Measurements from ENCODE around the gene PCDHGC5. TPM values are rescaled to one million over a fixed set of nuclear protein-coding genes. Genes with fewer than 3 reads are reported as not detected.

PCDHGC5 gene
- total and polyA plus RNA-seq, 11 donors: 0.72 to 5.4 (median 3.0) TPM

DNA sequence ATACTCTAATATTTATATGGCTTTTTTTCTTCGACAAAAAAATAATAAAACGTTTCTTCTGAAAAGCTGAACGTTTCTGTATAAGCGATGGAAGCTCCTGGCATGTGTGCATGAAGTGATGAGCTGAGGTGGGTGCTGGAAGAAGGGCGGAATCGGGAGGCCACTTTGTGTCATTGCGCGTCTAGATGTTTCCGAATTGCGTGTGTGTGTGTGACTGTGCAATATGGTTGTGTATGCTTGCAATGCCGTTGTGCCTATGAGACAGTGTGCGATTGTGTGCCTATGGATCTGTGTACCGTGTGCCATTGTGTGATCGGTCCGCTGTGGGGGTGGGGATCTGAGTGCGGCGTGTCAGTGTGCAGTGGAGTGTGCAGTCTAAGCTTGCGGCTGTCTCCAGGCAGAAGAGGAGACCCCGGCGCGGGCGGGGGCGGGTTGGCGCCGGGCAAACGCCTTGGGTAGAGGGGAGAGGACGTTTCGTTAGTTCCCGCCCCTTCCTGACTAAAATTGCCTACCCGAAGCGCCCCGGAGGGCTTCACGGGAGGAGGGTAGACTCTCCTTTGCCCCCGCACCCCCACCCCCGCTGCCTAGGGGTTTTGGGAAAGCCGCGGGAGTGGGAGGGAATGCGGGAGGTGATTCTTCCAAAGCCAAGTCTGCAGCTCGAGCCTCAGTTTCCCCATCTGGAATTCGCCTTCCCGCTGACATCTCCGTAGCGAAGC lies 24.2 kb downstream of the PCDHGC5 start:
- ATAC-seq: peak; percentile 5 to 39 (median 10)
- no peaks in the 10 kb centered on the region for H3K9me3 ChIP-seq
- DNase-seq: peak in 3 of 5 donors; percentile 53 to 66 (median 60)
- 3 to 9% (median 6%) methylated on average over 29 to 43 of the region's 43 CpGs for WGBS, 4 donors
- H3K27me3 ChIP-seq: no peaks in the 10 kb centered on the region
- H3K4me1 ChIP-seq: peaks cover 14 to 85% (median 64%) of the 10 kb centered on the region in 12 donors
- H3K36me3 ChIP-seq: peaks cover 0 to 56% (median 37%) of the 10 kb centered on the region in 9 donors
- intact Hi-C loops (cut with DNase I): loop anchor here in 6 of 10 donors (5.0 kb wide), 3 partner anchors 36 to 91 kb away; partner anchors contain the start of genes PCDHGC3 (in 5 of the 6) and PCDHGA11 (in 1 of the 6)
- peak overlapping the region; percentile 33 to 67 (median 60) for H3K4me3 ChIP-seq
- H3K27ac ChIP-seq: peak overlapping the region; percentile 26 to 96 (median 88)
- TF ChIP-seq POLR2A (IDR thresholded peaks at IDR 0.05): no peak
- TF ChIP-seq, protein P1, sequence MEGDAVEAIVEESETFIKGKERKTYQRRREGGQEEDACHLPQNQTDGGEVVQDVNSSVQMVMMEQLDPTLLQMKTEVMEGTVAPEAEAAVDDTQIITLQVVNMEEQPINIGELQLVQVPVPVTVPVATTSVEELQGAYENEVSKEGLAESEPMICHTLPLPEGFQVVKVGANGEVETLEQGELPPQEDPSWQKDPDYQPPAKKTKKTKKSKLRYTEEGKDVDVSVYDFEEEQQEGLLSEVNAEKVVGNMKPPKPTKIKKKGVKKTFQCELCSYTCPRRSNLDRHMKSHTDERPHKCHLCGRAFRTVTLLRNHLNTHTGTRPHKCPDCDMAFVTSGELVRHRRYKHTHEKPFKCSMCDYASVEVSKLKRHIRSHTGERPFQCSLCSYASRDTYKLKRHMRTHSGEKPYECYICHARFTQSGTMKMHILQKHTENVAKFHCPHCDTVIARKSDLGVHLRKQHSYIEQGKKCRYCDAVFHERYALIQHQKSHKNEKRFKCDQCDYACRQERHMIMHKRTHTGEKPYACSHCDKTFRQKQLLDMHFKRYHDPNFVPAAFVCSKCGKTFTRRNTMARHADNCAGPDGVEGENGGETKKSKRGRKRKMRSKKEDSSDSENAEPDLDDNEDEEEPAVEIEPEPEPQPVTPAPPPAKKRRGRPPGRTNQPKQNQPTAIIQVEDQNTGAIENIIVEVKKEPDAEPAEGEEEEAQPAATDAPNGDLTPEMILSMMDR (IDR thresholded peaks at IDR 0.05): no peak

DNA sequence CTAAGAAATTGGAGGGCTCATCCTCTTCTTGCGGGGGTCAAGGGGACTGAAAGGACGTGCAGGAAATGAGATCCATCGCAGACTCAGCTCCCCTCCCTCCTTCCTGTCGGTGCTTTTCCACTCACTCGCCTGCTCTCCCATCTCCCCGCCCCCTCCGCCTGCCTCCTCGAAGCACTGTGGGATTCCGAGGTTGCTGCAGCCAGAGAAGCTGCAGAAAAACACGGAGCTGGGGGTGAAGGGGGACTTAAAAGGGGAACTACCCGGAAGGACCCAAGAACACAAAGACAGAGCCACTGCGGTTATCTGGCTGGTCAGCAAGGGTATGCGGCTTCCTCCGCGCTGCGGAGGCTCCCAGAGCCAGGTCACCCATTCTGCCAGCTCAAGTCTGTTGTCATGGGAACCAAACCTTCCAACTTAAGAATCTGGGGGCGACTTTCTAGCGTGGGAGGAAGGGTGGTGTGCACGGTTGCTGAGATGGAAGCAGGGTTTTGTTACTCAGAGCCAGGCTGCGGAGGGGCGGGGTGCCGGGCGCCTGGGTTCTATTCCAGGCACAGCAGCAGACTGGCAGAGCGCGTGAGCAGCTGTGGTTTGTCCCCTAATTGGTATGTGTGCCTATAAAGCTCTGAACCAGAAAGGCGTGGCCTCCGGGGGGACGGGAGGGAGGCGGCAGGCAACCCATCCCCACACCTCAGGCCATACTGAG lies 24.9 kb downstream of the PCDHGC5 start:
- Histone ChIP-seq H3K4me1 (peaks cover 14 to 82% (median 59%) of the 10 kb centered on the region in 12 donors), H3K4me3 (peak overlapping the region; percentile 33 to 67 (median 60)), H3K9me3 (no peaks in the 10 kb centered on the region), H3K27ac (peak overlapping the region; percentile 26 to 96 (median 88)), H3K36me3 (peaks cover 0 to 57% (median 39%) of the 10 kb centered on the region in 9 donors), H3K27me3 (no peaks in the 10 kb centered on the region)
- intact Hi-C loops (cut with DNase I): loop anchor here in 6 of 10 donors (5.0 kb wide), 3 partner anchors 36 to 91 kb away; partner anchors contain the start of genes PCDHGC3 (in 5 of the 6) and PCDHGA11 (in 1 of the 6)
- DNase-seq (peak; percentile 78 to 86 (median 85)), ATAC-seq (peak; percentile 33 to 73 (median 51))
- WGBS, 4 donors: 7 to 15% (median 7%) methylated on average over 29 of the region's 29 CpGs
- TF ChIP-seq POLR2A (IDR thresholded peaks at IDR 0.05): no peak
- TF ChIP-seq, protein P1 (IDR thresholded peaks at IDR 0.05): no peak

DNA sequence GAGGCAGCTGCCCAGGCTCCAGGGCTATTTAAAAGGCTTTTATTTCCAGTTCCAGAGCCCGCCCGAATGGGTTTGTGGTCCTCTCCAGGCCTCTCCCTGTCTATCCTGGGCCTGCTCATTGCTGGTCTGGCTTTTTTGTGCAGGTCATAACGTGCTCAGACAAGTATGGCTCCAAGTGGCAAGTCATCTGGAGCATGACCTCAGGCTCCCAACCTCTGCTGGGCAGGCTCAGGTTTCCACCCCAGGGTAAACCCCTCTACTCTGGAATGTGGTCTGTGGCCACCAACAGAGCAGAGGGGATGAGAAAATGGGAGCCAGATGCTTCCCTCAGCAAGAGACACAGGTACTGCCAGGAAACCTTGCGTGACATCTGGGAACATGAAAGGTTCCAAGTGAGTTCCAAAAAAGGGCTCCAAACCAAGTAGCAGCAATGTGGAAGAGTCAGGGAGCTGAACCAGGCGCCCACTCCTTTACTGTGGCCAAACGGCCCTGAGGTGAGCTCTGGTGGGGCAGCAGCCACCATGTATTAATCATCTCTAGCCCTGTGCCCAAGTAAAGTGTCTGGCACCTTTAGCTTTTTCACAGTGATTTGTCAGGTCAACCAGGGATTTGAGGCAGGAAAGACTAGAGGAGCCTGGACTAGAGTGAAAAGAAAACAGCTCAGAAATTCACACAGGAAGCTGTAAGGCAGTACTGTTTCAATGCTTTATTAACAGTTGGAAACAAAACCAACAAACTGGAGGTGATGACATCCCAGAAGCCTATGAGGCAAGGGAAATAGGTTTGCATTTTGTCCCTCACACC lies 25.7 kb downstream of the PCDHGC5 start:
- no peaks in the 10 kb centered on the region for H3K9me3 ChIP-seq
- peak overlapping the region in 11 of 12 donors; percentile 79 to 96 (median 91) for H3K27ac ChIP-seq
- no peak for TF ChIP-seq POLR2A (IDR thresholded peaks at IDR 0.05)
- TF ChIP-seq, protein P1 (IDR thresholded peaks at IDR 0.05): no peak
- 42 to 56% (median 48%) methylated on average over 3 to 6 of the region's 6 CpGs for WGBS, 4 donors
- peaks cover 0 to 64% (median 42%) of the 10 kb centered on the region in 9 donors for H3K36me3 ChIP-seq
- no peaks in the 10 kb centered on the region for H3K27me3 ChIP-seq
- peaks cover 14 to 81% (median 54%) of the 10 kb centered on the region in 12 donors for H3K4me1 ChIP-seq
- ATAC-seq (peak in 3 of 4 donors; percentile 5 to 7 (median 6)), DNase-seq (no peak)
- peak overlapping the region in 9 of 12 donors; percentile 33 to 67 (median 64) for H3K4me3 ChIP-seq
- intact Hi-C loops (cut with DNase I): loop anchor here in 6 of 10 donors (5.0 kb wide), 3 partner anchors 37 to 92 kb away; partner anchors contain the start of genes PCDHGC3 (in 5 of the 6) and PCDHGA11 (in 1 of the 6)
